RPMI7951 (cell line): ENCODE data around the gene DEAF1. TPM values are rescaled to one million over a fixed set of nuclear protein-coding genes. Genes with fewer than 3 reads are reported as not detected.
A peak's percentile ranks its signal among the peaks of the same experiment; 100 is the strongest.

Experiments
- DNase-seq: peaks from one replicate; pipeline ENCODE4 v3.0.0-alpha.2; 2012; ENCODE audit warnings: low read depth
- total RNA-seq: library from RNA; depleted of rRNA; stranded (reverse); fragments of >200 nt; shearing (Covaris generic); gene quantifications from 2 replicates; pipeline ENCODE4 v1.2.3, GENCODE V29; 2014

DEAF1 gene
- total RNA-seq, 1 experiment from 2014 or later: 23.8 TPM

- DNase-seq: no peak
These were observed 70.9 kb downstream of the DEAF1 start for GRCh38 chr11:623999-624704.

DNA sequence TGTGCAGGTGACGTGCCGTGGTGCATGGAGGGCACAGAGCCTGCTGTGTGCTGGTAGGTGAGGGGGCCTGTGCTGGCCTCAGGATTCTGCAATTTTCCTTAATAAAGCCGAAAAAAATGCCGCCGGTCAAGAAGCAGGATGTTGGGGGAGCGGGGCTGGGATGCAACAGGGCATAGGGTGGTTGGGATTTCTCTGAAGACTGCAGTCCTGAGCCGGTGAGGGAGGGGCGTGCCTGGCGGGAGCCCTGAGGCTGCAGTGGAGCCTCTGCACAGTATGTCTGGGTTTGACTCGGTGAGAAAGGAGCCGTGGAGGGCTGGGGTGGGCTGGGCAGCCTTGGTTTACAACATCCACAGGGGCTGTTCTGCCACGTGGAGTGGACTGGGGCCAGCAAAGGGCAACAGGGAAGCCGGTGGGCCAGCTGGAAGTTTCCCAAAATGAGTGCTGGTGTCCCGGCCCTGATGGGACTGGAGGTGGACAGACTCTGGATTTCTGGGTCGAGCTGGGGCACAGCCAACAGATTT, 71.6 kb downstream of the DEAF1 start:
- no peak for DNase-seq

DNA sequence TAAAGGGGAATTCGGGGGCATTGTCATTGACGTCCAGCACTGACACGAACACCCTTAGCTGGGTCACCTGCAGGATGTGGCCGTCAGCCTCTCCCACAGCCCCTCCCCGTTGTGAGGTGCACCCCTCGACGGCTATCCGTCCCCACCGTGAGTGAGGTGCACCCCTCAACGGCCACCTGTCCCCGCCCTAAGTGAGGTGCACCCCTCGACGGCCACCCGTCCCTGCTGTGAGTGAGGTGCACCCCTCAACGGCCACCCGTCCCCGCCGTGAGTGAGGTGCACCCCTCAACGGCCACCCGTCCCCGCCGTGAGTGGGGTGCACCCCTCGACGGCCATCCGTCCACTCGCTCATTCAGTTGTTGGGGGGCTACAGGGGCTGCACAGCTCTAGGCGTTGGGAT, 73.2 kb downstream of the DEAF1 start:
- DNase-seq: no peak

GRCh38 chr11:620935-621814, 73.8 kb downstream of the DEAF1 start:
- no peak for DNase-seq

GRCh38 chr11:620201-620600, 74.8 kb downstream of the DEAF1 start:
- no peak for DNase-seq

- no peak for DNase-seq
These were observed 75.4 kb downstream of the DEAF1 start for GRCh38 chr11:619628-620050.

DNA sequence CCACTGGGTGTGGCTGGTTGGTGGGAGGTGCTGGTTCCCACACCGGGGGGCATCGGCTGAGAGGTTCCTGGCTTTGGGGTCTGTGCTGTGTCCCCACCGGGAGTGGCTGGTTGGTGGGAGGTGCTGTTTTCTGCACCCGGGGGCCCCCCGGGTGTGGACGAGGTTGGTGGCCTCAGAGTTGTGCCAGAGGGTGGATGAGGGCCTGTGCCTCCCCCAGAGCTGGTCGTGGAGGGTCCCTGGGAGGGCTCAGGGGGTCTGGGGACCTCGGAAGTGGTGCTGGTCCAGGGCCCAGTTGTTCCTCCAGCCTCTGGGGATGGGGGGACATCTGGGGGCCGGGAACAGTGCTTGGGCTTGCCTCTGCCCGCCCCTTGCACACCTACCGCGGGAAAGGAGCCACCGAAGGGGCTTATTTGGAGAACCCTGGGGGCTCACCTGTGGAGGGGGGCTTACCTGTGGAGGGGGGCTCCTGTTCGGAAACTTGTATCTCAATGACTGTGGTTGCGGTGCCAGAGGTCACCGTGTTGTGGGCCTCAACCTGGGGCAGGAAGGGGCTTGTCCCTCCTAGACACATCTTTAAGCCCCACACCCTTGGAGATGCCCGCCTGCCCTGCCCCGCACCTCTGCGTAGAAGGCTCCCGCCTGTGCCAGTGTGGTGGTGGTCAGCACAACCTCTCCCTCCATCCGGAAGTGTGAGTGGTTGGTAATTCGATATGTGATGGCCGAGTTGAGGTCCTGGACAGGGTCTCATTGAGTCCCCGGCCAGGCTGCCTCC, 76.0 kb downstream of the DEAF1 start:
- no peak for DNase-seq

- DNase-seq: no peak
These were observed 76.9 kb downstream of the DEAF1 start for GRCh38 chr11:617912-618682.

GRCh38 chr11:617199-617911, 77.7 kb downstream of the DEAF1 start:
- DNase-seq: no peak

GRCh38 chr11:616320-617198, 78.5 kb downstream of the DEAF1 start:
- DNase-seq: no peak

- peak; percentile 87 for DNase-seq
These were observed 79.3 kb downstream of the DEAF1 start, which contains the start of gene IRF7 for GRCh38 chr11:615504-616319. Gene IRF7, minus strand, starts transcription at chr11:615950. Its CDS starts 586 bp downstream, at chr11:615364.

DNA sequence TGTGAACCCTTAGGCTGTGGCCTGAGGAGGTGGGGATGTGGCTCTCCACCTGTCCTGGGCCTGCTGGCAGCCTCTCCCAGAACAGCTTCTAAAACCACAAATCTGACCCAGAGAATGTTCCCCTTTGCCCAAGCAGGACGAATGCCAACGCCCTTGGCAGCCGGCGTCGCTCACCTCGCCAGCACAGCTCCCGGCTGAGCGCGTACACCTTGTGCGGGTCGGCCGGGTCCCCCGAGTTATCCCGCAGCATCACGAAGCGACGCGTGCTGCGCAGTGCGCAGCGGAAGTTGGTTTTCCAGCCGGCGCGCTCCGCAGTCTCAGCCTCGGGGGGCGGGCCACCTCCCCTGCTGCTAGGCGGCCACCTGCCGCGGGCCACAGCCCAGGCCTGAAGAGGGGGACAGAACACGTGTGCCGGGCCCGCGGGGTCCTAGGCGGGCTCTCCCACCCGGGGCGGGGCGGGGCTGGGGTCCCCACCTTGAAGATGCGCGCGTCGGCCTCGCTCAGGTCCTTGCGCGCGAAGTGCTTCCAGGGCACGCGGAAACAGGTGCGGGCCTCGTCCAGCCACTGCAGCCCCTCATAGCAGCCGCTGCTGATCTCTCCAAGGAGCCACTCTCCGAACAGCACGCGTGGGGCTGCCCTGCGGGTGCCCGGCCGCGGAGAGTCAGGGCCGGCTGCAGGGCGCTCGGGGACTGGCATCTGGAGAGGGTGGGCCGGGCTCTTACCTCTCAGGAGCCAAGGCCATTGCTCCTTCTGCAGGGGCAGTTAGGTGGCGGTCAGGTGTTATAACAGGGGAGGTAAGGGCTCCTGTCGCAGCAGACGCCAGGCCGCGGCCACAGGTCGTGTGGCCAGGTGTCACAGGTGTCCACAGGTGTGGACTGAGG, 80.2 kb downstream of the DEAF1 start:
- DNase-seq: no peak

- DNase-seq: no peak
These were observed 80.9 kb downstream of the DEAF1 start for GRCh38 chr11:614021-614622.

DNA sequence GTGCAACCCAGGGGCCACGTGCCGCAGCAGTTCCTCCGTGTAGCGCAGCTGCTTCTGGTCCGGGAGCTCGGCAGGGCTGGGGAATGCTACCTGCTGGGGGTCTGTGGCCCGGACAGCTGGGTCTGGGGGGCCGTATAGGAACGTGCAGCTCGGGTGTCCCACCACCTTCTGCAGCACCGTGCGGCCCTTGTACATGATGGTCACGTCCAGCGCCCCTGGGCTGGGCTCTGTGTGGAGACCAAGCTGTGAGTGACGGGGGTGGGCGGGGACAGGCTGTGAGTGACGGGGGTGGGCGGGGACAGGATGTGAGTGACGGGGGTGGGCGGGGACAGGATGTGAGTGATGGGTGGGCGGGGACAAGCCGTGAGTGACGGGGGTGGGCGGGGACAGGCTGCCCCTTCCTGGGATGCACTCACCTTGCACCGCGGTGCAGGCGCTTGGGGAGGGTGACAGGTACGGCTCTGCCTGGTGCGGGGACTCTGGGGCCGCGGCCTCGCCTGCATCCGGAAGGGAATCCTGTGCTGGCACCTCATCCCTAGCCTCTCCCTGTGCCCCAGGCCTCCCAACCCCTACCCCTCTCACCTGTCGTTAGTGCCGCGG, 81.6 kb downstream of the DEAF1 start:
- DNase-seq: peak; percentile 30

GRCh38 chr11:612961-613300, 82.1 kb downstream of the DEAF1 start:
- DNase-seq: no peak

DNA sequence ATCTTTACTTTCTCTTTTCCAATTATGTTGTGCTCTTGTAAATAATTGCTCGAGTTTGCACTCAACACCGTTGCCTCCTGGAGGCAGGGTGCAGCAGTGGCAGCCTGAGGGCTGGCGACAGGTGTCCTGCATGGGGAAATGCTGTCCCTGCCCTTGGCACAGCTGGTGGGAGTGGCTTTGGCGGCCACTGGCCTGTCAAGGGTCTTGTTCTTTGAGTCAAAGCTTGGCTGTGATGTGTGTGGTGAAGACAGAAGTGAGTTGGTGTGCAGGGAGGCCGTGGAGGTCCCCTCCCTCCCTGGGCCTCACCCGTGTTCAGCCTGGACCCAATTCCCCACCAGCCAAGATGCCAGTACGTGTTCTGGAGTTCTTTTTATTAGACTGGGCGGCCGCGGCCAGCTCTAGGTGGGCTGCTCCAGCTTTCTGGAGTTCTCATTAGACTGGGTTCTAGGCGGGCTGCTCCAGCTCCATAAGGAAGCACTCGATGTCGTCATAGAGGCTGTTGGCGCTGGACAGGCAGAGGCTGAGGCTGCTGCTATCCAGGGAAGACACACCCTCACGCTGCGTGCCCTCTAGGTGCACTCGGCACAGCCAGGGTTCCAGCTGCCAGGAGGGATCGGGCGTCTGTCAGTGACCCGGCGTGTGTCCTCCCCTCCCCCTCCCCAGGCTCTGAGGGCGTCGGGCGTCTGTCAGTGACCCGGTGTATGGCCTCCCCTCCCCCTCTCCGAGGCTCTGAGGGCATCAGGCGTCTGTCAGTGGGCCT, 82.6 kb downstream of the DEAF1 start:
- no peak for DNase-seq
